Tracheal epithelial cell (primary cell): Measurements from ENCODE around the gene CLTC. TPM values are rescaled to one million over a fixed set of nuclear protein-coding genes. Genes with fewer than 3 reads are reported as not detected.

Experiments used
- total RNA-seq: library from RNA; depleted of rRNA; stranded (reverse); fragments of >200 nt; gene quantifications from 2 replicates; pipeline ENCODE4 v1.2.1, GENCODE V29; 2014

The CLTC gene
- total RNA-seq: 281 and 312 TPM in 2 replicates

GRCh38 chr17:59619298-59620063 is at the start of gene CLTC:
Gene CLTC (plus strand): TSS chr17:59619895. CDS start chr17:59620132, 237 bp downstream.

GRCh38 chr17:59707149-59707970 is 87.7 kb downstream of the CLTC start, which contains the start of the genes PTRH2 and VMP1:
Gene PTRH2 (minus strand): TSS chr17:59707430. CDS start chr17:59697978, 9,452 bp downstream.
Gene VMP1 (plus strand): TSS chr17:59707654. CDS start chr17:59731447, 23,793 bp downstream.

Other genes starting within 250 kb of the CLTC start
- 41.6 and 44.6 TPM in 2 replicates for gene DHX40, start 54.3 kb upstream of the CLTC start, total RNA-seq
- 24.3 and 25.8 TPM in 2 replicates for gene PTRH2, start 87.5 kb downstream of the CLTC start, total RNA-seq
- gene VMP1, start 87.8 kb downstream of the CLTC start, total RNA-seq: 85.3 and 139 TPM in 2 replicates